ENCODE results near the gene PHF19. TPM values are rescaled to one million over a fixed set of nuclear protein-coding genes. Genes with fewer than 3 reads are reported as not detected.

Gene PHF19
- polyA plus RNA-seq, 1 donor from 2014 or later, result 4.9 TPM

GRCh38 chr9:120865809-120866208, 11.2 kb downstream of the PHF19 start:
- Histone ChIP-seq H3F3A (ENCODE audit: insufficient read depth, low read length, poor library complexity, severe bottlenecking) (no peaks in the 10 kb centered on the region), H3K4me3 (ENCODE audit: low read length) (no peak overlapping the region), H3K36me3 (ENCODE audit: insufficient read depth, low read length) (no peaks in the 10 kb centered on the region), H3K27me3 (ENCODE audit: insufficient read depth, low read depth, low read length) (no peaks in the 10 kb centered on the region), H3K27ac (ENCODE audit: low read length) (no peak overlapping the region), H3K79me2 (replicated peaks; ENCODE audit: insufficient read depth, low read length) (no peaks in the 10 kb centered on the region), H3K9ac (ENCODE audit: low read length) (no peak overlapping the region), H2AFZ (ENCODE audit: low read depth, low read length) (no peak overlapping the region), H4K20me1 (ENCODE audit: insufficient read depth) (no peaks in the 10 kb centered on the region), H3K9me2 (ENCODE audit: insufficient read depth, low read length) (no peaks in the 10 kb centered on the region), H3K4me2 (ENCODE audit: low read length) (no peak overlapping the region), H3K9me3 (ENCODE audit: low read length) (no peaks in the 10 kb centered on the region)
- no peak for TF ChIP-seq EZH2 (IDR thresholded peaks at IDR 0.05; ENCODE audit: borderline replicate concordance, insufficient read depth, low read length, poor library complexity, severe bottlenecking)
- TF ChIP-seq REST (IDR thresholded peaks at IDR 0.05; ENCODE audit: borderline replicate concordance), result no peak
- no peak for TF ChIP-seq POLR2AphosphoS5 (IDR thresholded peaks at IDR 0.05)
- no peak for TF ChIP-seq TAF1 (IDR thresholded peaks at IDR 0.05; ENCODE audit: low read depth)
- TF ChIP-seq RAD21 (conservative IDR thresholded peaks at IDR 0.05), result no peak
- TF ChIP-seq EP300 (conservative IDR thresholded peaks at IDR 0.05; ENCODE audit: poor library complexity, severe bottlenecking), result no peak

- no peaks in the 10 kb centered on the region for H3K79me2 ChIP-seq (replicated peaks; ENCODE audit: insufficient read depth, low read length)
- H3K9me2 ChIP-seq (ENCODE audit: insufficient read depth, low read length), result no peaks in the 10 kb centered on the region
- no peaks in the 10 kb centered on the region for H3K36me3 ChIP-seq (ENCODE audit: insufficient read depth, low read length)
- H3K4me2 ChIP-seq (ENCODE audit: low read length), result no peak overlapping the region
- TF ChIP-seq, protein P1, sequence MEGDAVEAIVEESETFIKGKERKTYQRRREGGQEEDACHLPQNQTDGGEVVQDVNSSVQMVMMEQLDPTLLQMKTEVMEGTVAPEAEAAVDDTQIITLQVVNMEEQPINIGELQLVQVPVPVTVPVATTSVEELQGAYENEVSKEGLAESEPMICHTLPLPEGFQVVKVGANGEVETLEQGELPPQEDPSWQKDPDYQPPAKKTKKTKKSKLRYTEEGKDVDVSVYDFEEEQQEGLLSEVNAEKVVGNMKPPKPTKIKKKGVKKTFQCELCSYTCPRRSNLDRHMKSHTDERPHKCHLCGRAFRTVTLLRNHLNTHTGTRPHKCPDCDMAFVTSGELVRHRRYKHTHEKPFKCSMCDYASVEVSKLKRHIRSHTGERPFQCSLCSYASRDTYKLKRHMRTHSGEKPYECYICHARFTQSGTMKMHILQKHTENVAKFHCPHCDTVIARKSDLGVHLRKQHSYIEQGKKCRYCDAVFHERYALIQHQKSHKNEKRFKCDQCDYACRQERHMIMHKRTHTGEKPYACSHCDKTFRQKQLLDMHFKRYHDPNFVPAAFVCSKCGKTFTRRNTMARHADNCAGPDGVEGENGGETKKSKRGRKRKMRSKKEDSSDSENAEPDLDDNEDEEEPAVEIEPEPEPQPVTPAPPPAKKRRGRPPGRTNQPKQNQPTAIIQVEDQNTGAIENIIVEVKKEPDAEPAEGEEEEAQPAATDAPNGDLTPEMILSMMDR (IDR thresholded peaks at IDR 0.05; ENCODE audit: poor library complexity, severe bottlenecking), result no peak
- no peak for TF ChIP-seq TAF1 (IDR thresholded peaks at IDR 0.05; ENCODE audit: low read depth)
- no peak for TF ChIP-seq RAD21 (conservative IDR thresholded peaks at IDR 0.05)
- TF ChIP-seq EZH2 (IDR thresholded peaks at IDR 0.05; ENCODE audit: borderline replicate concordance, insufficient read depth, low read length, poor library complexity, severe bottlenecking), result no peak
- no peak for TF ChIP-seq POLR2AphosphoS5 (IDR thresholded peaks at IDR 0.05)
- no peak for TF ChIP-seq SMC3 (conservative IDR thresholded peaks at IDR 0.05; ENCODE audit: poor library complexity)
- TF ChIP-seq REST (IDR thresholded peaks at IDR 0.05; ENCODE audit: borderline replicate concordance), result no peak
- H3K27ac ChIP-seq (ENCODE audit: low read length), result no peak overlapping the region
- no peaks in the 10 kb centered on the region for H3K9me3 ChIP-seq (ENCODE audit: low read length)
- H3K4me3 ChIP-seq (ENCODE audit: low read length), result no peak overlapping the region
- H4K20me1 ChIP-seq (ENCODE audit: insufficient read depth), result no peaks in the 10 kb centered on the region
- no peaks in the 10 kb centered on the region for H3F3A ChIP-seq (ENCODE audit: insufficient read depth, low read length, poor library complexity, severe bottlenecking)
- H3K27me3 ChIP-seq (ENCODE audit: insufficient read depth, low read depth, low read length), result no peaks in the 10 kb centered on the region
- no peak overlapping the region for H3K9ac ChIP-seq (ENCODE audit: low read length)
- no peak overlapping the region for H2AFZ ChIP-seq (ENCODE audit: low read depth, low read length)
Observed at GRCh38 chr9:120865176-120865575, 11.8 kb downstream of the PHF19 start.

Data from neural cell (in vitro differentiated cells).